Jurkat, Clone E6-1 (cell line): ENCODE measurements around the gene DCLK2.

Source experiments
- DNase-seq: peaks from one replicate; pipeline ENCODE4 v3.0.0-alpha.2; 2011; ENCODE audit warnings: low read depth, low spot score
- H3K4me3 ChIP-seq: 2 replicates; pipeline ENCODE4 v1.5.1; 2011; ENCODE audit warnings: mild to moderate bottlenecking, low read length, control low read depth, moderate library complexity

Gene DCLK2

GRCh38 chr4:150106886-150107285 lies 28.6 kb downstream of the DCLK2 start:
- DNase-seq: no peak
- H3K4me3 ChIP-seq: no peak overlapping the region

DNA sequence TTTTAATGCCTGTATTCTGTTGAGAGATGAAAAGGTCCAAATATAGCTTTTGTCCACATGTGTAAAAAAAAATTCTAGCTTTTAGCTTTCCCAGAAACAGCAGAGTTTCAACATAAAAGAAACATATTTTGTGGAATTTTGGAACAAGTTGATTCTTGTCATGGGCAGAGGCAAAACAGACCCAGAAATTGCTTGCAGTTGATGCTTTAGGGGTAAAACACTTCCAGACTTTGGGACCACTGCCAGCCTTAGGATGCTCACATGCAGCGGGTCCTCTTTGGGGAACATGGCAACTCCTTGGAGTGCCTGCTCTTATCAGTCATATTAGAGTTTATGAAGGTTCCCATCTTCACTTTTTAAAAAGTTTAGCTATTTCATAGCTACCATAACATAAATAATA lies 30.4 kb downstream of the DCLK2 start:
- no peak overlapping the region for H3K4me3 ChIP-seq
- DNase-seq: no peak

DNA sequence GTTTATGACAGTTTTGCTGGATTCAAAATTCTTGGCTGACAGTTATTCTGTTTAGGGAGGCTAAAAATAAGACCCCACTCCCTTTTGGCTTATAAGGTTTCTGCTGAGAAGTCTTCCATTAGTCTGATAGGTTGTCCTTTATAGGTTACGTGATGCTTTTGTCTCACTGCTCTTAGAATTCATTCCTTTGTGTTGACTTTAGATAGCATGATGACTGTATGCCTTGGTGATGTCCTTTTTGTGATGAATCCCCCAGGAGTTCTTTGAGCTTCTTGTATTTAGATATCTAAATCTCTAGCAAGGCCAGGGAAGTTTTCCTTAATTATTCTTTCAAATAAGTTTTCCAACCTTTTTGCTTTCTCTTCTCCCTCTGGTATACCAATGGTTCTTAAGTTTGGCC lies 36.4 kb downstream of the DCLK2 start:
- H3K4me3 ChIP-seq: no peak overlapping the region
- DNase-seq: no peak

- no peak for DNase-seq
- H3K4me3 ChIP-seq: no peak overlapping the region
Measured at GRCh38 chr4:150115851-150116250, 37.6 kb downstream of the DCLK2 start.

DNA sequence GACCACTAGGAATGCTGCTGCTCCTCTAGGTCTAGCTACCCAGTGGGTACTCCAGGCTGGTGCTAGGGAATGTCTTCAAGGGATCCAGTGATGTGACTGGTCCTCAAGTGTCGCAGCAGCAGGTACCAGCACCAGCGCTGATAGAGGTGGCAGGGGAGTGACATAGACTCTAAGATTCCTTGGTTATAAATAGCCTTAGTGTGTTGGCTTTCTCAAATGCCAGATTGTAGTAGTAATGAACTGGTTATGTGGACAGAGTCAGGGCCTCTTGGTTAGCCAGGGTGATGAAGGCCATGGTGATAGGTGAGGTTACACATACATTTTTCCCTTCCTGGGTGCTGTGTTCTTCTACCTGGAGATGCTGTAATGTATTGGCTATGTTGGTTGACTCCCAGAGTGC lies 38.3 kb downstream of the DCLK2 start:
- no peak overlapping the region for H3K4me3 ChIP-seq

DNA sequence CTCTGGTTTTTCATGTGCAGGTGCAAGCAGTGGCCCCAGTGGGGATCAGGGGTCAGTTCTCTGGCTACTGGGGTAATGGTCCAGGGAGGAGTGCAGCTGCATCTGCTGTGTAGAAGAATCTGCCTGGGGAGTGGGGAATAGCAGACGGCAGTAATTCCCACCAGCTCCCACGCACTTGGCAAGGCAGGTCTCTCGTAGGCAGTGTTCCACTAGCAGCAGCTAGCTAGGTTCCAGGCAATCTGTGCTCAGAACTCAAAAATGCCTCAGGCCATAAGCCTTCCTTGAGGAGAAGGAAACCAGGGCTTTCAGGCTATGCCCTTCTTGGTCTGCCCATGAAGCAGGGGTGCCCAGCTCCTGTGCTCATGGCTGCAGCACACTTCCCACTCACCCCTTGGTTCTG lies 38.8 kb downstream of the DCLK2 start:
- DNase-seq: no peak
- no peak overlapping the region for H3K4me3 ChIP-seq

More for the DNA sequence above, 38.3 kb downstream of the DCLK2 start:
- DNase-seq: no peak

DNA sequence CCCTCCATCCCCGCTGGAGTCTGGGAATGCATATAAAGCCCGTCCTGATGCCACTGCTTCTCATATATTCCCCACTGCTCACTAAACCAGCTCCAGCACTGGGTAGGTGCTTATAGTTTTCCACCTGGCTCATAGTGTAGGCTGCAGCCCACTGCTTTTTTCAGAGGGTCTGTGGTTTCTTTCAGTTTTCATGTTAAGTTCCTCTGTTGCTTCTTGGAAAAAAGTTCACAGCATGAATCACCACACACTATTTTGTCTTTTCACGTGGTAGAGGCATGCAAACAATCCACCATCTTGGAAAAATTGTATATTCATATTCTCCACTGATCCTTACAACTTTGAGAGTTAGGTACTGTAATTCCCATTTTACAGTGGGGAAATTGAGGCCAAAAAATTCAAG lies 39.4 kb downstream of the DCLK2 start:
- H3K4me3 ChIP-seq: no peak overlapping the region
- no peak for DNase-seq

DNA sequence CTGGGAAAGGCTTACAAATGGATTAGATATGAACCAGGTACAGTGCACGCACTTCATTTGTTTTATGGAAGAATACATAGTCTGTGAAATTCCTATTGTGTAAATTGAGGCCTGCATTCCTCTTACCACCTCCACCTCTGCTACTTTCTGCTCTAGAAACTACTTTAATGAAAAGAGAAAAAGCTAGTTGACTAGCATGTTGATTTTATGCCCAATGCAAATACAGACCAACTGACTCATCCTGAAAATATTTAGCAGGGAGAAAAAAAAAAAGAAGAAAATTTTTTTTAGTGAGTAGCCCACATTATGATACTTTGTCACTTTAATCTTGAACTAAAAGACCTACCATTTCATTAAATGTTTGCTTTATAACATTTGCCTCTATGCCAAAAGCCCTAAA lies 41.2 kb downstream of the DCLK2 start:
- DNase-seq: no peak

DNA sequence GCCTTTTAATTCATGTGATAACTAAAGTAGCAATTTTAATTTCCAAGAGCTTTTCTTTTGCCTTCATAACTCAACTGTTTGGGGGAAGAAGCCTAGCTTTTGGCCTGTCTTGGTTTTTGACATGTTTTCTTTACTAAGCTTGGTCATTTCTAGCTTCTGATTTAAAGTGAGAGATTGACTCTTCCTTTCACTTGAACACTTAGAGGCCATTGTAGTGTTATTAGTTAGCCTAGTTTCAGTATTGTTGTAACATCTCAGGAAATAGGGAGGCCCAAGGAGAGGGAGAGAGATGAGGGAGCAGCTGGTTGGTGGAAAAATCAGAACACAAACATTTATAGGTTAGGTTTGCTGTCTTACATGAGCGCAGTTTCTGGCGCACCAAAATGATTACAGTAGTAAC lies 44.8 kb downstream of the DCLK2 start:
- no peak overlapping the region for H3K4me3 ChIP-seq
- DNase-seq: no peak

More for the DNA sequence above, 41.2 kb downstream of the DCLK2 start:
- no peak overlapping the region for H3K4me3 ChIP-seq

GRCh38 chr4:150123796-150124677 lies 45.8 kb downstream of the DCLK2 start:
- DNase-seq: no peak

GRCh38 chr4:150126201-150126863 lies 48.1 kb downstream of the DCLK2 start:
- DNase-seq: no peak
- H3K4me3 ChIP-seq: no peak overlapping the region

More at GRCh38 chr4:150123796-150124677, 45.8 kb downstream of the DCLK2 start:
- H3K4me3 ChIP-seq: no peak overlapping the region

DNA sequence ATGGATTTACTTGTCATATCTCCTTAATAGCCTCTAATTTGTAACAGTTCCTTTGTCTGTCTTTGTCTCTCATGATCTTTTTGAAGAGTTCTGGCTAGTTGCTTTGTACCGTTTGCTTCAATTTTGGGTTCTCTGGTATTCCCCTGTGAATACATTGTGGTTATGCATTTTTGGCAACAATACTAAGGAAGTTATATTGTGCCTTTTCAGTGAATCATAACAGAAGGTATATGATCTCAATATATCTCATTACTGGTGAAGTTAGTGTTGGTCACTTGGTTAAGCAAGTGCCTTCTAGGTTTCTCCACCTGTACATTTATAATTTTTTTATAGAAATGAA lies 48.6 kb downstream of the DCLK2 start:
- H3K4me3 ChIP-seq: no peak overlapping the region
- DNase-seq: no peak

DNA sequence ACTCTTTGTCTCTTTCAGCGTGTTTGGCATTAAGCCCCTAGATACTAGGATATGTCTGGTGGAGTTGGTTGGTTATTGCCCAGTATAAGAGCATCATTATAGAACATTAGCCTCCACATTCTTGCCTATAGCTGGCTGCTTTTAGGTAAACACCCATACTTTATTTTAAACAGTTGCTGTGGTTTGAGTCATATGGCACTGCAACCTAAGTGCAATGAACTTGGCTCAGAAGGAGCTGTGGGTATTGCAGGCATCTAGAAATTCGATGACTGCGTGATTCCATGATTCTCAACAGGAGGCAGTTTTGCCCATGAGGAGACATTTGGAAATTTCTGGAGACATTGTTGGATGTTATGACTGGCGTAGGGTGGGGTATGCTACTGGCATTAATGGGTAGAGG lies 49.5 kb downstream of the DCLK2 start:
- DNase-seq: no peak
- H3K4me3 ChIP-seq: no peak overlapping the region

DNA sequence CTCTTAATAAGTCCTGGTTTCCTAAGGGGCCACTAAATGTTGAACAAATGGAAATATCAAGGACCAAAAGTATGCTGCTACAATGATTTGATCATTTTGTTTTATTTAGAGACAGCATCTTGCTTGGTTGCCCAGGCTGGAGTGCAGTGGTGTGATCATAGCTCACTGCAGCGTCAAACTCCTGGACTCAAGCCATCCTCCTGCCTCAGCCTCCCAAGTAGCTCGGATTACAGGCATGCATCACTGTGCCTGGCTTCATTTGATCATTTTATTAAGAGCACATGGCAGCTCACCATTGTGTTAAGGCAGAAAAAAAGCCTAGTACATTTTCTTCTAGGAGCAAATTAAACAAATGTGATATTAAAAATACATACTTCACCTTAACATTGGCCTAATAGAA lies 52.7 kb downstream of the DCLK2 start:
- H3K4me3 ChIP-seq: no peak overlapping the region
- DNase-seq: no peak

- DNase-seq: no peak
- no peak overlapping the region for H3K4me3 ChIP-seq
Measured at GRCh38 chr4:150131581-150132228, 53.5 kb downstream of the DCLK2 start.

- no peak for DNase-seq
- no peak overlapping the region for H3K4me3 ChIP-seq
Measured at GRCh38 chr4:150133605-150134004, 55.4 kb downstream of the DCLK2 start.

DNA sequence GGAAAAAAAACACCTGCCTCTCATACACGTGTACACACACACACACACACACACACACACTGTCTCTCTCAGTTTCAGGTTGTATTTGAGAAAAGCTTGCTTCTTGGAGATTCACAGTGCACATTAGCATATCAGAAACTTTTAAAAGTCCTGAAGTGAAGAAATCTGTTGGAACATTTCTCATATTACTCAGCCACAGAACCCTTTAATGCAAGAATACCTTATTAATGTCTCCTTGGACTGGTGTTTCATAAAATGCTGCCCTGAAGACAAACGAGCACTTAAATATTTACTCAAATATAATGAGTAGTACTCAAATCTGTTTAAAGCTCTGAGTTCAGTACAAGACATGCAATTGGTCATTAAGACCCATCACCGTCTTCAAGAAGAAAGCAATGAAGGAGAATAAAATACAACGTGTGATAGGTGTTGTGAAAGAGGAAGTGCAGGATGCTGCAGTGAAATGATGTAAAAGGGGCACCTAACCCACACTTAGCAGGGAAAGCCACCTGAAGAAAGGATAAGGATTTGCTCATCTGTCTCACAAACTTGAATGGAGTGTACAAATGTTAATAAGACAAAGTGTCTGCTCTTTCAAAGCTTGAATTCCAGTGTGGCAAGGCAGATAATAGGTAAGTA lies 57.0 kb downstream of the DCLK2 start:
- no peak overlapping the region for H3K4me3 ChIP-seq
- DNase-seq: no peak

GRCh38 chr4:150136036-150136435 lies 57.8 kb downstream of the DCLK2 start:
- H3K4me3 ChIP-seq: no peak overlapping the region

DNA sequence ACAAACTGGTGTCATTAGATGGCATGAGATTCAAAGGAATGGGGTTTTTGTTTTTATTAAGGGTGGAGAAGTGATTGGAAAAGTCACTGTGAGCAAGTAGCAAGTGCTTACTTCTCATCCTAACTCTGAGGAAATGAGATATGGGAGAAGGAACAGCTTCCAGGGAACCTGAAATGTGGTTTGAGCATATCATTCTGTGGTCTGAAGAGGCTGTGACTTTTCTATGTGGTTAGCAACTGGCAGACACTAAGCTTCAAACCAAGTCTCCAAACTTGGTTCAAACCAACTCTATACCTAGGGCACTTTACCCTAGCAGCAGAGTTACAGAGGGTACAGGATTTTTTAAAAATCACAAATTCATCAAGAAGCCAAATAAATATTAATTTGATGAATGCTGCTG lies 58.2 kb downstream of the DCLK2 start:
- DNase-seq: peak; percentile 18
- no peak overlapping the region for H3K4me3 ChIP-seq

More at GRCh38 chr4:150136036-150136435, 57.8 kb downstream of the DCLK2 start:
- no peak for DNase-seq
